GM18526 (cell line): ENCODE results near the gene SKIC2.
"Not testable (repeated sequence)": the region's sequence is repeated elsewhere in the genome, so short reads cannot be mapped to it uniquely, and the experiment has no call there.

Experiments used
- POLR2A ChIP-seq: IDR thresholded peaks from 3 replicates; pipeline ENCODE4 v1.6.1; 2011; ENCODE audit not compliant: insufficient read length; ENCODE audit errors: extremely low read depth

The SKIC2 gene

DNA sequence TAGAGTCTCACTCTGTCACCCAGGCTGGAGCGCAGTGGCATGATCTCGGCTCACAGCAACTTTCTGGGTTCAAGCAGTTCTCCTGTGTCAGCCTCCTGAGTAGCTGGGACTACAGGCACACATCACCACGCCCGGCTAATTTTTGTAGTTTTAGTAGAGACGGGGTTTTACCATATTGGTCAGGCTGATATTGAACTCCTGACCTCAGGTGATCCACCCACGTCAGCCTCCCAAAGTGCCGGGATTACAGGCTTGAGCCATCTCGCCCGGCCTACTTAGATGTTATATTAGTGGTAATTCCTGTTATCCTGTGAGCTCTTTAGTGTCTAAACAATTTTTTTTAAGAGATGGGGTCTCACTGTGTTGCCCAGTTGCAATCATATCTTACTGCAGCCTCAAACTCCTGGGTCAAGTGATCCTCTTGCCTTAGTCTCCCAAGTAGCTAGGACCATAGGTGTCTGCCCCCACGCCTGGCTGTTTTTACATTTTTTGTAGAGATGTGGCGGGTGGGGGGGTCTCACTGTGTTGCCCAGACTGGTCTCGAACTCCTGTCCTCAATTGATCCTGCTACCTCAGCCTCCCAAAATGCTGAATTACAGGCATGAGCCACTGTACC is 18.9 kb downstream of the SKIC2 start:
- TF ChIP-seq POLR2A, result no peak

DNA sequence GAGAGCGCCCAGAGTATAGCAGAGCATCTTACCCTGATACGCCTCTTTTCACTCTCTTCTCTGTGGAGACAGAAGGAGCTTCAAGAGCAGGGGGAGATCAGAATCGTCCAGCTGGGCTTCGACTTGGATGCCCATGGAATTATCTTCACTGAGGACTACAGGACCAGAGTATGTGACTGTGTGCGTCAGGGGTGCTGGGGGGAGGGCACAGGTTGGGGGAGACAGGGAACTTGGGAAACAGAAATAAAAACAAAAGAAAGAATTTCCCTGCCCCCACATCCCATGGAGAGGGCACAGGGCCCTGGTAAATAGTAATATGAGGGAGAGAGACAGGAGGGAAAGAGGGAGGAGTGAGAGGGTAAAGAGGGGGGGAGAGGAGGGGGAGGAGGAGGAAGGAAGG is 19.9 kb downstream of the SKIC2 start:
- TF ChIP-seq POLR2A, result no peak

DNA sequence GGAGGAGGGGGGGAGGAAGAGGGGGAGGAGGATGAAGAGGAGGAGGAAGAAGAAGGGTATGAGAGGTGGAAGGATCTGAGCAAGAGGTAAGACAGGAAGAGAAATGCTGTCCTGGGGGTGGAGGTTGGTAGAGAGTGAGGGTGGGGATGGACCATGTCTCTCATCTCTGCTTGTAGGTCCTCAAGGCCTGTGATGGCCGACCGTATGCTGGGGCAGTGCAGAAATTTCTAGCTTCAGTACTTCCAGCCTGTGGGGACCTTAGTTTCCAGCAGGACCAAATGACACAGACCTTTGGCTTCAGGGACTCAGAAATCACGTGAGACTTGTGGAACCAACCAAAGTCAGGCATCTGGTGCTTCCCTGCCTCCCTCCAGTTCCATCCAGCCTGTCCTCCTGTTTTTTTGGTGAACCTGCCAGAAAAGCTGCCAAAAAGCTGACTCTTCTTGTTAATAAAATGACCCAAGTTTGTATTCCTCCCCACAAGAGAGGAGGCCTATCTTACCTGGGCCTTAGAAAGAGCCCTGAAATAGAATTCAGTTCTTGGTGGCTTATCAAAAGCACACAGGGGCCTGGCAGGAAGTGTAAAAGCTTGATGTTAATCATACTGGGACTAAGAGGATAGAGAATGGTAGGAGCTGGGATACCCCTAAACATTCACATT is 20.4 kb downstream of the SKIC2 start:
- TF ChIP-seq POLR2A, result no peak

DNA sequence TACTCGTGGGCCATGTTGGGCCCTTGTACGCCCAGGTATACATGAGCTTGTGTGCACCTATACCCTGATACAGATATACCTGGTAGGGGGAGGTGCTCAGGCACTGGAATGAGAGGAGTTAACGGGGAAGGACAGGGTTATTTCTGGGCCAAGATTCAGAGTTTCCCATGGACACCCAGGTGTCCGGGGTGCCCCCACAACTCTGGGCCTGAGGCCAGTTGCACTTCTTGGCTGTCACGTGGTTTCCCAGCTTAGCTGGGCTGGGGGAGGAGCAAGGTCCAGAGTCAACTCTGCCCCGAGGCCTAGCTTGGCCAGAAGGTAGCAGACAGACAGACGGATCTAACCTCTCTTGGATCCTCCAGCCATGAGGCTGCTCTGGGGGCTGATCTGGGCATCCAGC is 22.8 kb downstream of the SKIC2 start, which contains the start of gene C4A:
C4A (plus strand) TSS at position 314 of the 400 bp plus-strand sequence; CDS start at position 365, 51 bp downstream.
- not testable (repeated sequence) for TF ChIP-seq POLR2A

DNA sequence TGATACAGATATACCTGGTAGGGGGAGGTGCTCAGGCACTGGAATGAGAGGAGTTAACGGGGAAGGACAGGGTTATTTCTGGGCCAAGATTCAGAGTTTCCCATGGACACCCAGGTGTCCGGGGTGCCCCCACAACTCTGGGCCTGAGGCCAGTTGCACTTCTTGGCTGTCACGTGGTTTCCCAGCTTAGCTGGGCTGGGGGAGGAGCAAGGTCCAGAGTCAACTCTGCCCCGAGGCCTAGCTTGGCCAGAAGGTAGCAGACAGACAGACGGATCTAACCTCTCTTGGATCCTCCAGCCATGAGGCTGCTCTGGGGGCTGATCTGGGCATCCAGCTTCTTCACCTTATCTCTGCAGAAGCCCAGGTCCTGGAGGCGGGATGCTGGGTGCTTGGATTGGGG is 55.6 kb downstream of the SKIC2 start, which contains the start of gene C4B:
C4B (plus strand) TSS at position 249 of the 400 bp plus-strand sequence; CDS start at position 300, 51 bp downstream.
- TF ChIP-seq POLR2A, result not testable (repeated sequence)
